Measurements from ENCODE around the gene ABCB6.
"Not testable (repeated sequence)": the region's sequence is repeated elsewhere in the genome, so short reads cannot be mapped to it uniquely, and the experiment has no call there.

Gene ABCB6

DNA sequence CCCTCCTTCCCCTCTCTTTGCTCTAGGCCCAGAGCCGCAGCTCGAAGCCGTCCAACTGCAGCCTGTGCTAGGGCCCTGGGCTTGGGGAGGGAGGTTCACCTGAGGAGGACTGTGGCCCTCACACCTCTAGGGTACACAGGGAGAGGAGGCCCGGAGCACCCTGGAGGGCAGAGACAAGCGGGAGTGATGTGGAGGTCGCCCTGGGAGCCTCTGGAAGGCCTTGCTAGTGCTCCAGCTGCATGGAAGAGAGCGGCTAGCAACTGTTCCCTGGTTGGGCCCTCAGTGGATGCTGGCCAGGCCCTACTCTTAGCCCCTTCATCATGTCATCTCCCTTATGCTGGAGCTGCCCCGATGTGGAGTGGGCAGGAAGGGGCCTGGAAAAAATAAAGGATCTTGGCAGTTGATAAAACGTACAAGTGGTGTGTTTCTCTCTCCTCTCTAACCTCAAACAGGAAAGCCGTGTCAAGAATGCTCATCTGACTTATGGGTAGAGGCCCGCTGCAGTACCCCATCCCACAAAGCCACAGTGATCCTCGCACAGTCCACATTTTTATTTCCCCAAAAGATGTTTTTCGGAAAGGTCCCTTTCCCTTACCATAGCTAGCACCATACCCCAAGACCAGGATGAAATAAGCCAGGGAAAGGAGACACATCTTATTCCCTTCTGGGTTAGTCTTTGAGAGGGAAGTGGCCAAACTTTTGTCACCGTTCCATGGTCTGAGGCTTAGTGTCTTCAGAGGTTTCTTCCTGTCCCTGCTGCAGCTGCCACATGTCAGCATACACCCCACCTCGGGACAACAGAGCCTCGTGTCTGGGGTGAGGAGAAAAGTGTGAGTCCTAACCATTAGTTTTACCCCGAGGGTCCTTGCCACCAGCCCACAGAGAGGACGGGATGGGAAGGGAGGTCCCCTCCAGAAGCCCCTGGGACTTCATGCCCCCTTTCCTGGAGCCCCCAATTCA, 9.2 kb downstream of the ABCB6 start:
- peaks cover 42% of the 10 kb centered on the region for H3K4me1 Mint-ChIP-seq

DNA sequence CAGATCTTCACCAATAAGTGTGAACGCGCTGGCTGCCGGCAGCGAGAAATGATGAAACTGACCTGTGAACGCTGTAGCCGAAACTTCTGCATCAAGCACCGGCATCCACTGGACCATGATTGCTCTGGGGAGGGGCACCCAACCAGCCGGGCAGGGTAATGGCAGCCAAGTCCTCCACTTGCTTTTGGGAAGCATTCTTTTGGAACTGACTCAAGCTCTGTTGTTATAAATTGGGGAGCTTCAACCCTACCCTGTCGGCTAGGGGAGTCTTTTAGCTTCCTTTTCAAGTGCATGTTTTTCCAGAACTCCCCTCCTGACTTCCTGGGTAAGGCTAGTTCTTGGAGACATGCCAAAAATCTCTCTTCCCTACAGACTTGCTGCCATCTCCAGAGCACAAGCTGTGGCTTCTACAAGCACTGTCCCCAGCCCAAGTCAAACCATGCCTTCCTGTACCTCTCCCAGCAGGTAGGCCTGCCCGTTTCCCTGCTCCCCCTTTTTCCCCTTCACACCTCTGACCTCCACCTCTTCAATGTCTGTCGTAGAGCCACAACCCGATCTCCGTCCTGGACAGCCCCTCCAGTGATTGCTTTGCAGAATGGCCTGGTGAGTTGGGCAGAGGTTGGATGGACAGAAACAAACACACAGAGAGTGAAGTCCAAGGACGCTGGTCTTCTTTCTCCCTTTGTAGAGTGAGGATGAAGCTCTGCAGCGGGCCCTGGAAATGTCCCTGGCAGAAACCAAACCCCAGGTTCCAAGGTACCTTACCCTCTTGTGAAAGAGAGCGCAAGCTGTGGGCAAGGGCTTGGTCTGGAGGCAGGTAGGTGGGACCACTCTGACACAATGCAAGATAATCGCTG, 10.6 kb downstream of the ABCB6 start:
- H3K4me1 Mint-ChIP-seq = peaks cover 42% of the 10 kb centered on the region
- peaks cover 5% of the 10 kb centered on the region for H3K36me3 Mint-ChIP-seq
- peak overlapping the region; percentile 41 for H3K27ac Mint-ChIP-seq
- peak overlapping the region; percentile 68 for H3K4me3 Mint-ChIP-seq
- no peaks in the 10 kb centered on the region for H3K9me3 Mint-ChIP-seq
- no peaks in the 10 kb centered on the region for H3K27me3 Mint-ChIP-seq

More for the DNA sequence above, 9.2 kb downstream of the ABCB6 start:
- peak overlapping the region; percentile 59 for H3K27ac Mint-ChIP-seq
- H3K4me3 Mint-ChIP-seq = no peak overlapping the region
- H3K27me3 Mint-ChIP-seq = no peaks in the 10 kb centered on the region
- no peaks in the 10 kb centered on the region for H3K9me3 Mint-ChIP-seq
- H3K36me3 Mint-ChIP-seq = peaks cover 5% of the 10 kb centered on the region

GRCh38 chr2:219207134-219207883, 11.4 kb downstream of the ABCB6 start:
- Mint-ChIP-seq H3K36me3 (peaks cover 5% of the 10 kb centered on the region), H3K27me3 (no peaks in the 10 kb centered on the region), H3K9me3 (no peaks in the 10 kb centered on the region), H3K4me3 (peak overlapping the region; percentile 77), H3K4me1 (peaks cover 42% of the 10 kb centered on the region), H3K27ac (peak overlapping the region; percentile 51)

- Mint-ChIP-seq H3K9me3 (no peaks in the 10 kb centered on the region), H3K27ac (peak within 1 kb of the TSS; percentile 96), H3K27me3 (no peaks in the 10 kb centered on the region), H3K4me1 (peaks cover 42% of the 10 kb centered on the region), H3K36me3 (peaks cover 3% of the 10 kb centered on the region), H3K4me3 (peak within 1 kb of the TSS; percentile 90)
These were observed 12.2 kb downstream of the ABCB6 start, which contains the start of gene ZFAND2B for GRCh38 chr2:219206328-219207133. Gene ZFAND2B, plus strand, starts transcription at chr2:219206782. Its CDS starts 206 bp downstream, at chr2:219206988.

DNA sequence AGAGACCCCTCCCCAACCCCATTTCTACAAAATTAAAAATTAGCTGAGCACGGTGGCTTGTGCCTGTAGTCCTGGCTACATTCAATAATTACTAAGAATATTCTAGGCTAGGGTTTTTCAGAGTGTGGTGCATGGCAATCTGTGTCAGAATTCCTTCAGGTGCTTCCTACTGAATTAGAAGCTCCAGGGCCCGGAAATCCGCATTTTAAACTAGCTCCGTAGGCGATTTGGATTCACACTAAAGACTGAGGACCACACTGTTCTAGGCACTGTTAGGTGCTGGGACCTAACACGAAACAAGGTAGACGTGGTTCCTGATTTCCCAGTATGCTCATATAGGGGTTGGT, 12.8 kb downstream of the ABCB6 start:
- H3K27ac Mint-ChIP-seq = peak overlapping the region; percentile 96

GRCh38 chr2:219205165-219205538, 13.6 kb downstream of the ABCB6 start:
- Mint-ChIP-seq H3K4me1 (peaks cover 37% of the 10 kb centered on the region), H3K9me3 (no peaks in the 10 kb centered on the region), H3K4me3 (no peak overlapping the region), H3K36me3 (peaks cover 3% of the 10 kb centered on the region), H3K27me3 (no peaks in the 10 kb centered on the region), H3K27ac (peak overlapping the region; percentile 35)

More for the DNA sequence above, 12.8 kb downstream of the ABCB6 start:
- H3K4me3 Mint-ChIP-seq = peak overlapping the region; percentile 90
- H3K4me1 Mint-ChIP-seq = peaks cover 36% of the 10 kb centered on the region
- H3K36me3 Mint-ChIP-seq = peaks cover 3% of the 10 kb centered on the region
- H3K9me3 Mint-ChIP-seq = no peaks in the 10 kb centered on the region
- H3K27me3 Mint-ChIP-seq = no peaks in the 10 kb centered on the region

- H3K4me1 Mint-ChIP-seq = peaks cover 33% of the 10 kb centered on the region
- H3K9me3 Mint-ChIP-seq = no peaks in the 10 kb centered on the region
- H3K27ac Mint-ChIP-seq = no peak overlapping the region
- no peaks in the 10 kb centered on the region for H3K27me3 Mint-ChIP-seq
- peaks cover 3% of the 10 kb centered on the region for H3K36me3 Mint-ChIP-seq
- H3K4me3 Mint-ChIP-seq = no peak overlapping the region
These were observed 14.2 kb downstream of the ABCB6 start for GRCh38 chr2:219204425-219205164.

DNA sequence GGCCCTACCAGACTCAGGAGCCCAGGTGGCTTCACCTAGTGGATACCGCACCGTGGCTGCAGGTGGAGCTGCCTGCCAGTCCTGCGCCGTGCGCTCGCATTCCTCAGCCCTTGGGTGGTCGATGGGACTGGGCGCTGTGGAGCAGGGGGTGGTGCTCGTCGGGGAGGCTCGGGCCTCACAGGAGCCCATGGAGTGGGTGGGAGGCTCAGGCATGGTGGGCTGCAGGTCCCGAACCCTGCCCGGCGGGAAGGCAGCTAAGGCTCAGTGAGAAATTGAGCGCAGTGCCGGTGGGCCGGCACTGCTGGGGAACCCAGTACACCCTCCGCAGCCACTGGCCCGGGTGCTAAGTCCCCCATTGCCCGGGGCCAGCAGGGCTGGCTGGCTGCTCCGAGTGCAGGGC, 17.4 kb downstream of the ABCB6 start:
- H3K27me3 Mint-ChIP-seq, H3K4me3 Mint-ChIP-seq, H3K9me3 Mint-ChIP-seq, H3K36me3 Mint-ChIP-seq, H3K27ac Mint-ChIP-seq: not testable (repeated sequence)
- H3K4me1 Mint-ChIP-seq = peaks cover 15% of the 10 kb centered on the region

GRCh38 chr2:219200502-219201326, 18.0 kb downstream of the ABCB6 start:
- not testable (repeated sequence) for H3K27me3 Mint-ChIP-seq, H3K36me3 Mint-ChIP-seq, H3K9me3 Mint-ChIP-seq
- H3K4me3 Mint-ChIP-seq = peak overlapping the region; percentile 82
- peaks cover 11% of the 10 kb centered on the region for H3K4me1 Mint-ChIP-seq
- peak overlapping the region; percentile 79 for H3K27ac Mint-ChIP-seq

- Mint-ChIP-seq H3K4me1 (peaks cover 11% of the 10 kb centered on the region), H3K36me3 (no peaks in the 10 kb centered on the region), H3K9me3 (no peaks in the 10 kb centered on the region), H3K4me3 (no peak overlapping the region), H3K27me3 (no peaks in the 10 kb centered on the region), H3K27ac (no peak overlapping the region)
These were observed 19.1 kb downstream of the ABCB6 start for GRCh38 chr2:219199470-219200211.

- Mint-ChIP-seq H3K27ac (no peak overlapping the region), H3K4me1 (peaks cover 11% of the 10 kb centered on the region), H3K9me3 (no peaks in the 10 kb centered on the region), H3K4me3 (no peak overlapping the region), H3K36me3 (no peaks in the 10 kb centered on the region), H3K27me3 (no peaks in the 10 kb centered on the region)
These were observed 19.8 kb downstream of the ABCB6 start for GRCh38 chr2:219198974-219199373.

DNA sequence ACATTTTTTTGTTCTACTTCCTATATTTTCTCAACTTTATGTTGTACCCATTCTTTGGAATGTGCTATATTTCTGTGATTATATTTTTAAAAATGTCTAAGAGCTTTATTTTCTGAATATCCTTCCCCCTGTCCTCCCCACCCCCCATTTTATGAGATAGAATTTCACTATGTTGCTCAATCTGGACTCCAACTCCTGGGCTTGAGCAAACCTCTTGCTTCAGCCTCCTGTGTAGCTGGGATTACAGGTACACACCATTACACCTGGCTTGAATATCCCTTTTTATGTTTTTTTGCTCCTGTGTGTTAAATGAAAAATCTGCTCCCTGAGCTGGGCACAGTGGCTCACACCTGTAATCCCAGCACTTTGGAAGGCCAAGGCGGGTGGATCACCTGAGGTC, 21.4 kb downstream of the ABCB6 start:
- no peaks in the 10 kb centered on the region for H3K27me3 Mint-ChIP-seq
- H3K27ac Mint-ChIP-seq = no peak overlapping the region
- peaks cover 11% of the 10 kb centered on the region for H3K4me1 Mint-ChIP-seq
- no peaks in the 10 kb centered on the region for H3K9me3 Mint-ChIP-seq
- H3K36me3 Mint-ChIP-seq = no peaks in the 10 kb centered on the region
- no peak overlapping the region for H3K4me3 Mint-ChIP-seq

All from activated naive CD4-positive, alpha-beta T cell treated with anti-CD3 and anti-CD28 coated beads, Interleukin-2, amount 50 U/mL, for 24 hours (primary cell).